Left ventricle myocardium superior (tissue), 1 donor: ENCODE measurements around the gene DAPK3. TPM values are rescaled to one million over a fixed set of nuclear protein-coding genes. Genes with fewer than 3 reads are reported as not detected.
A peak's percentile ranks its signal among the peaks of the same experiment; 100 is the strongest.
"Not testable (repeated sequence)": the region's sequence is repeated elsewhere in the genome, so short reads cannot be mapped to it uniquely, and the experiment has no call there.

ENCODE experiments used
- ATAC-seq: fragments of 200-7000 bp; cut with Tn5 transposase; one replicate; pipeline ENCODE4 v1.9.1; 2020; ENCODE audit warnings: mild to moderate bottlenecking, moderate library complexity
- DNase-seq: peaks from one replicate; pipeline ENCODE4 v3.0.0-alpha.2; 2020
- intact Hi-C: fragments of 100-400 bp; cut with micrococcal nuclease; formaldehyde crosslinking; loops from one replicate; pipeline ENCODE4 v1.11.0; 2022
- long read RNA-seq: library from polyadenylated mRNA; unstranded; transcript quantifications from one replicate; pipeline ENCODE4 v2.0.0, GENCODE V29; 2021
- total RNA-seq: library from RNA; stranded (reverse); fragmentation: NEBNext Ultra II Directional; extraction: Animal tissue kit (Norgen Biotek cat#: 25700); gene quantifications from one replicate; pipeline ENCODE4 v1.2.1, GENCODE V29; 2021
- donor health status: DM: no; HTN: yes; CAD: no; lungs with severe emphysema.

The DAPK3 gene
- total RNA-seq = 68.5 TPM
- long read RNA-seq, transcript DAPK3-202 (9 exons, 2,257 nt) = major isoform, 24 of 211 reads
- long read RNA-seq, partial matches to known transcripts = 15 of 211 reads
- long read RNA-seq, other reads (novel, unspliced or antisense) = 168 of 211 reads

DNA sequence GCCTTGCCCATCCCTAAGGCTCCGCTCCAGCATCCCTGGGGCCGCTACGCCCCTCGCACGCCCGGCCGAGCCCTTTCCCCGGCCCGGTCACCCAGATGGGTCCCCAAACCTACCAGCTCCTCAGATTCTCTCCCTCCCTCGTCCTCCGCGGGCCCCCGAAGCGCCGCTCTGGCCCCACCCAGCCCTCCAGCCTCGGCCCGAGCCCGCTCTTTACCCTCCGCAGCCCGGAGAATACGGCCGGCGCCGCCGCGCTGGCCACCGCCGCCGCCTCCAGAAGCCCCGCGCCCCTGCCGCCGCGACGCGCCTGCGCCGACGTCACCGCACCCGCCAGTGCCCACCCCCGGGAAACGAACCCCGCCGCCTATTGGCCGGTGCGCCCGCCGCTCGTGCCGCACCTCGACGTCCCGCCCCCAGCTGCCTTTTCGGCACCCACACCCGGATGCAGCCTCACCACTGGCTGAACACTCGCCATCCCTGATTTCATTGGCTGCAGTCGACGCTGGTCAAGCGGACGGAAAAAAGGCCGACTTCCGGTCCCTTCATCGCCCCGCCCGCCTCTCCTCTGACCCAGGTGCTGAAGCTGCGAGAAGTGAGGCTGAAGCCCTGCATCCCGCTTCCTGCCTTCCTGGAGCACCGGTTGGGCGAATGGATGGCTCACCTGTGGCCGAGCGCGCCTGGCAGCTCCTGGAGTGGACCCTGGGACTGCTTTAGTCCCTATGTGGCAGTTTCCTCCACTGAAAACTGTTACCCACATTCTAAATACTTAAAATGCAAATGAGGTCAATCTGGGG is at the start of gene DAPK3:
DAPK3 (minus strand) TSS at position 292 of the 791 bp plus-strand sequence. CDS start 1,364 bp downstream, outside the sequence.
- intact Hi-C loops = no loop called here
- ATAC-seq (peak; percentile 83), DNase-seq (peak; percentile 98)

DNA sequence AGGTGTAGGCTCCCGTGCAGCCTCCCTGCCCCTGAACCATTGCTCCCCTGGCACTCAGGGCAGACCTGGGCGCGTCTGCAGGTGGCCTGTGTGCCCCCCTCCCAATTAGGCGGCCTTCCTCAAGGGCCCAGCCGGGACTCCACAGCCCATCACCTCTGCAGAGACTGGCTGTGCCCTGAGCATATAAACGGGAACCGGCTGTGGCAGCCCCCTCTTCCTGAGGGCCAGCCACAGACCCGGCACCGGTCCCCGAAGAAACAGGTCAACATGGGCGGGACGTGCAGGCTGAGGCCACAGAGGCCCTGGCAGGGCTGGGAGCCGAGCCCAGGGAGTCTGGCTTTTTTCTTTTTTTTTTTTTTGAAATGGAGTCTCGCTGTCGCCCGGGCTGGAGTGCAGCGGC is 48.7 kb upstream of the DAPK3 start:
- no peak for DNase-seq
- ATAC-seq = no peak
- intact Hi-C loops = no loop called here

DNA sequence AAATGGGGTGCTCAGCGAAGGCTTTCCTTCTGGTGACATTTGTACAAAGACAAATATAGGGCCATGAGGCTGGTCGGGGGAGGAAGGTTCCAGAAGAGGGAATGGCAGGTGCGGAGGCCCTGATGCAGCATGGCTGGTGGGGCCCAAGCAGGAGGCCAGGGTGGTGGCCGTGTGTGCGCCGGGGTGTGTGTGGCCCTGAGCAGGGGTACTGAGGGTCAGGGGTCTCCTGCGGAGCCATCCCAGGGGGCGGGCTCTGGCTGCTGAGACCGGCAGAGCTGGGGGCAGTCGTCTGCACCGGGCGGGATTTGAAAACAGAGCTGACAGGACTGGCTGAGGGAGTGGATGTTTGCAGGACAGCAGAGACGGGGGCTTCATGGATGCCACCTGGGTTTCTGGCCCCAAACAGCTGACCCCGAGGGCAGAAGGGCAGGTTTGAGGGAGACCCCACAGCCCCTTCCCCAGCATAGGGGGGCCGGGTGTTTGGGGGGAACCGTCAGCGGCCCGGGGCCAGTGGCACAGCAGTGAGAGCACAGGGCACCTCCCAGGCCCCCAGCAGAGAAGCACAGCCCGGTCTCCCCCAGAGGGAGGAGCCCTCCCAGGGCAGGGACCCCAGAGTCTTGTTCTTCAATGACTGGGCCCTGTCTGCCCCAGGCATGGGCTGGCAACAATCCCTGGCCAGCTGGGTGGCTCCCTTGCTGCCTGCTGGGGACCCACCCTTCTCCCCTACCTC is 48.0 kb upstream of the DAPK3 start:
- DNase-seq = no peak
- ATAC-seq = no peak
- intact Hi-C loops = no loop called here

DNA sequence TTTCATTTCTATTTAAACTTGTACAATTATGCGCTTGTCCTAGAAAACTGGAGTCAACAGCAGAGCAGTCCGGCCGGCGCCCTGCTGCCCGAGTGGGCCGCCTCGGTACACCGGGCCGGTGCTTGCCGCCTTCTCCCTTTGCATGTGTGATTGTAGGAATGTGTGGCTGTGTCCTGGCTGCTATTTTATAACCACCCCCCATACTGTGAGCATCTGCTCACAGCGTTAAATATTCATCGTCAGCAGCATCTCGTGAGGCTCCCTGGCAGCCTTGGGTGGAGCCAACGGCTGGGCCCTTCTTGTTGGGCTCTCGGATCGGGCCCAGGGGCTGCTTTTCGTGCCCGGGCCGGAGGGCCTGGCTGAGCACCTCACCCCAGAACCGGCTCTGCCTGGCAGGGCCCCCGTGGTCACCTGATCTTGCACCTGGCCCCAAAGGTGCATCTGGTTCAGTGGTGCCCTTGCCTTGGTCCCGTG is 47.3 kb upstream of the DAPK3 start:
- DNase-seq = no peak
- intact Hi-C loops = no loop called here
- no peak for ATAC-seq

DNA sequence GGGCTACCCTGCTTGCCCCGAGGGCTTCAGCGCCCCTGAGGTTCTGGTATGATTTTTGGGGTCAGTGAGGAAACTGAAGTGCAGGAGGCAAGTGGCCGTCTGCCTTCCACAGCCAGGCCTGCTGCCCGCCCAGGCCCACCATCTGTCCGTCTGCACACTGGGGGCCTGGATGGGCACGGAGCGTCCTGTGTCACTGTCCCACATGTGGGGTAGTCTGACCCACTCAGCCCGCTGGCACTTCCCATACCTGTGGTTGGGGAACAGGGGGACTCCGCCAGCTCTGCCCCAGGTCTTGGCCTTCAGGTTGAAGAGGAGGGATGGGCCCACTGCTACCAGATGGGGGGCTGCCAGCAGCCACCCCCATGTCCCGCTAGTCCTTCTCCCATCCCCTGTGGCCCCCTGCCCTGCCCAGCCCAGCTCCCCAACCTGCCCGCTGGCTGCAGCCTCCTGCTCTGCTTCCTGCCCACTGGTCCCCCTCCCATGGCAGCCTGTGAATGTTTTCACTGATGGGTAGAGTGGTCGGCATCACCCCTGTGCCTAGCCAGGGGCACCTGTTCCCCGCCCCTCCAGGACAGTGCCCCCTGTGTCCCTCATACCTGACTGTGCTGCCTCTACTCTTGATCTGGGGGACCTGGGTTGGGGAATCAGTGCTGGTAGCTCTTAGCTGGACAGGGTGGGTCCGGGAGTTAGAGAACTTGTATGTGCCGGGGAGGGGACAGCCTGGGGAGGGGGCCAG is 46.2 kb upstream of the DAPK3 start:
- ATAC-seq = no peak
- no peak for DNase-seq
- intact Hi-C loops = no loop called here

DNA sequence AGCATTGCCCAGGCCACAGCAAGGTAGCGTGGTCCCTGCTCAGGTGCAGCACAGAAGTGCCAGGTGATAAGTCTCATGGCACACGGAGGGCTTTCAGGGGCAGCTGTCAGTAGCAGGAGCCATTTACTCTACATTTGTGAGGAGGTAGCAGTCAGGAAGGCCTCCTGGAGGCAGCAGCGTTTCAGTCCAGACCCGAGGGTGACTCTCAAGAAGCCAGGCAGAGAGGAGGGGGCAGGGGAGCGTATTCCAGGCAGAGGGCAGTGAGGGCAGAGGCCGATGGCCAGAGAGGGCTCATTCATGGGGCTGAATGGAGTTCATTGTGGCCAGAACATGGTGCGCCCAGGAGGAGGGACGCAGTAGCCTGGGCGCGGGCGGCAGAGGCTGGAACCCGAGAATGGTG is 45.6 kb upstream of the DAPK3 start:
- intact Hi-C loops = no loop called here
- DNase-seq (no peak), ATAC-seq (no peak)

DNA sequence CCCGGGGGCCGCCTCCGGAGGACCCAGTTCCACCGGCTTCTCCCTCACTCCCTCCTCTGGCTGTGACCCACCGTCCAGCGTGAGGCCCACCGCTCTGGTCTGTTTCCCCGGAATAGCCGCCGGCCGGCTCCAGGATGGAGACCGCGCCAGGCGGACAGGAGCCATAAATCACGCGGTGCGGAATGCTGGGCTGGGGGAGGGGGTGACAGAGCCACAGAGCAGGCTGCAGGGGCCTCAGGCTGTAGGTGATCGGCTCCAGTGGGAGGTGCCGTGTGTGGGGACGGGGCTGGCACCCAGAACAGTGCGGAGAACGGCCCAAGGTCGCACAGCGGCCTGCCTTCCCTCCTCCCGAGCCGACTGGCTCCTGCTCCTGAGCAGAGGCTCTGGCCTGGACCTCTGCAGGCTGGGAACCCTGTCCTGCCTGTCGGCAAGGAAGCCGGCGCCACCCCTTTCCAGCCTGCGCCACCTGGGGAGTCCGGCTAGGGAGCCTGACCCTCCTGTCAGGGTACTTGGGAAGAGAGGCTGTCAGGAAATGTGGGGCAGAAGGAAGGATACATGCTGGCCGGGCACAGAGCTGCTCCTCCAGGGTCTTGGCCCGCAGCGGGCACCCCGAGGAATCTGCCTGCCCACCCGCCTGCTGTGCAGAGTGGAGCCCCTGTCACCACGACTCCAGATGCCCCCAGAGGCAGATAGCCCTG is 45.0 kb upstream of the DAPK3 start:
- intact Hi-C loops = no loop called here
- ATAC-seq = peak; percentile 58
- DNase-seq = peak; percentile 65

DNA sequence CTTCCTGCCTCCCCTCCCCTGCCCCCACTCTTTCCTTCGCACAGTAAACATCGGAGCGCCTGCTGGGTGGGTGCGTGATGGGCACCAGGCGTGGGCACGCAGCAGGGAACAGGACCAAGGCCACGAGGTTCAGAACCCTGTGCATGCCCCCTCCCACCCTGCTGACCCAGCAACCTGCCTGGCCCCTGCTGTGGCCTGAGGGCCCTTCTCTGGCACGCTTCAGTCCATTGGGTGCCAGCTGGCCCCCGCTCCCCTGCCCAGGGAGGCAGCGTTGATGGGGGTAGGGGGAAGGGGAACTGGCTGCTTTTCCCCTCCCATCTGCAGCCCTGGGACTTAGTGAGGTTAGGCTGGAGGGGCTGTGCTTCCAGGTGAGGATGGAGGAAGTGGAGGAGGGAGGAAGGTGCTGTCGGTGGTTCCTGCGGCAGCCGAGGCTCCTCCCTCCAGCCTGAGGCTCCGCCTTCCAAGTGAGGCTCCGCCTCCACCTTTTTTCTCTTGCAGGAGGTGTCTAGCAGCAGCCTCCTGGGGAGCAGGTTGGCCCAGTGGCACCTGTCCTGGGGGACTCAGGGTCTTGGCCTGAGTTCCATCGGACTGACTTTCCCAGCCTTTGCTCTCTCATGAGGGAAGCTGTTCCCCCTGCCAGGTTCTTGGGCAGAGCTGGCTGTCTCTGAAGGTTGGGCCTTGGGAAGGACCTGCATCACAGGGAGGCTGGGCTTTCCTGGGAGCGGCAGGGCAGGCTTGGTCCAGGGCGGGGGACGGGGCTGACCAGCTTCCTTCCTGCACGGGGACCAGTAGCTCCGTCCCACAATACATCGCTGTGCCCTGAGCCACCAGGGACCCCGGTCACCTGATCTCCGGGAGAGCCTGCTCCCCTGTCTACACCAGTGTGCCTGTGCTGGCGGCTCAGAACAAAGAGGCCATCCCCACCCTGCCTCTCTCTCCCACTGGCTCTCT is 43.9 kb upstream of the DAPK3 start:
- DNase-seq (peak; percentile 65), ATAC-seq (peak; percentile 49)
- intact Hi-C loops = no loop called here

DNA sequence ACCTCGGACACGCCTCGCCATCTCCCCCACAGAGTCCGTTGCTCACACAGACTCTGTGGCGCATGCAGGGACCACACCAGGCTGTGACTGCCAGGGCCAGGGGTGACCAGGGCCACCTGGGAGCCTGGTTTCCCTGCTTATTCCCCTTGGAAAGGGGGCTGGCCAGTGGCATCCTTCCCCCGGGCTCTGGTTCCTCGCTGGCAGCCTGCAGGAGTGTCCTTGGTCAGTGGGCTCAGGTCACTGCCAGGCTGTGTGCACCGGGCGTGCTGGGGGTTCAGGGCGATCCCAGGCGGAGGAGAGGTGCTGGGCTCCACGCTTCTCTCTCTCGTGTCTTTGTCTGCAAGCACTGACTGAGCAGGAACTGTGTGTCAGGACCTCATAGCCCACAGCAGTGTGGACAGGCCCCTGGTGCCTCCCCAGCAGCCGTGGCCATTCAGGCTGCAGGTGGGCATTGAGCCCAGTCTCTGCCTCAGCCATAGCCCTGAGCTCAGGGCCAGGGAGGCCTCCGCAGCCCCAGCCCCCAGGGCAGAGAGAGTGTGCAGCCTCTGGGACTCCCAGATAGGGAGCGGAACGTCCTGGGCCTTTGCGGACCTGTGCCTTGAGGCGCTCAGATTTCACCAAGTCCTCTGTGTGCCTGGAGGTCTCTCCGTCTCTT is 43.1 kb upstream of the DAPK3 start:
- peak; percentile 8 for ATAC-seq
- intact Hi-C loops = no loop called here
- DNase-seq = no peak

DNA sequence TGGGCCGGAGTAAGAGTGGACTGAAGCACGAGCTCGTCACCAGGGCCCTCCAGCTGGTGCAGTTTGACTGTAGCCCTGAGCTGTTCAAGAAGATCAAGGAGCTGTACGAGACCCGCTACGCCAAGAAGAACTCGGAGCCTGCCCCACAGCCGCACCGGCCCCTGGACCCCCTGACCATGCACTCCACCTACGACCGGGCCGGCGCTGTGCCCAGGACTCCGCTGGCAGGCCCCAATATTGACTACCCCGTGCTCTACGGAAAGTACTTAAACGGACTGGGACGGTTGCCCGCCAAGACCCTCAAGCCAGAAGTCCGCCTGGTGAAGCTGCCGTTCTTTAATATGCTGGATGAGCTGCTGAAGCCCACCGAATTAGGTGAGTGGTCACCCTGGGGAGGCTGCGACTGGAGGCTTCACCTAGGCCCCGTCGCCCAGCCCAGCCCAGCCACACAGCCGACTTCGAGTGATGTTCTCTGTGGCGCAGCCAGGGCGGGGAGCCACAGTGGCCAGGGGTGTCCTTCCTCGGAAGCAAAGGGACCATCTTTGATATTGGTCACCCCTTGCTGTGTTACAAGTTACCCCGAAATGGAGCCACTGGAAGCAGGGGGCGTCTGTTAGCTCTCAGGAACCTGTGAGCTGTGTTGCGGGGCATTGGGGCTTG is 42.2 kb upstream of the DAPK3 start:
- intact Hi-C loops = no loop called here
- ATAC-seq (no peak), DNase-seq (no peak)

DNA sequence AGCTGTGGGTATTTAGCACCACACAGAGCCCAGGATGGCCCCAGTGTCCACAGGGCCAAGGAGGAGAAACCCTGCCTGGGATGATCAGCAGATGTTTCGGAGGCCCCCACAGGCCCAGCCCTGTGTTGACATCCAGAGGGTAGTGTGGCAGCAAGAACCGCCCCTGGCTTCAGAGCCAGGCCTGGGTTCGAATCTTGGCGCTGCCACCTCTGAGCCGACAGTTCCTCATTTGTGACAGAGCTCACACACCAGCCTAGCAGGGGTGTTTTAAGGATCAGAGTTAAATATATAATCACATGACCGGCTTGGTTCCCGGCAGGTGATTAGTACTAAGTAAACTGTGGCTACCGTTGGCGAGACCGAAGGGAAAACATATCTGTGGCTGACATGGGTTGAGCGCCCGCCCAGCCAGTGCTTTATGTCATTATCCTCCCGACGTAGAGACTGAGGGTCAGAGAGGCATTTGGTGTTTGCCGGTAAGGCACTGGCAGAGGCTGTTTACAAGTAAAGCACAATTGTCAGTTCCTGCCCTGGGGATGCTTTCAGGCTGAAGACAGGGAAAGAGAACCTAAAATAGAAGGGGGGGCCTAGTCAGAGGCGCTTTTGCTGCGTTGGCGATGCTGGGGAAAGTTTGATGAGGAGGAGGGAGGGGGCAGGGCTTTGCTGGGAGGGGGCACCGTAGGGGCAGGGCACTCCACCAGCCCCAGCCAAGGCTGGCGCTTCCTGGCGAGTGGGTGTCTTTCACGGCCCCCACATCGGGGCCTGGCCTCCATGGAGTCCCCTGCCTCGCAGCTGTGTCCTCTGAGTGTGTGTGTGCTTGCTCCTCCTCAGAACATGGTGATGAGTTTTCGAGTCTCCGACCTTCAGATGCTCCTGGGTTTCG is 41.4 kb upstream of the DAPK3 start:
- intact Hi-C loops = no loop called here
- ATAC-seq (no peak), DNase-seq (no peak)

DNA sequence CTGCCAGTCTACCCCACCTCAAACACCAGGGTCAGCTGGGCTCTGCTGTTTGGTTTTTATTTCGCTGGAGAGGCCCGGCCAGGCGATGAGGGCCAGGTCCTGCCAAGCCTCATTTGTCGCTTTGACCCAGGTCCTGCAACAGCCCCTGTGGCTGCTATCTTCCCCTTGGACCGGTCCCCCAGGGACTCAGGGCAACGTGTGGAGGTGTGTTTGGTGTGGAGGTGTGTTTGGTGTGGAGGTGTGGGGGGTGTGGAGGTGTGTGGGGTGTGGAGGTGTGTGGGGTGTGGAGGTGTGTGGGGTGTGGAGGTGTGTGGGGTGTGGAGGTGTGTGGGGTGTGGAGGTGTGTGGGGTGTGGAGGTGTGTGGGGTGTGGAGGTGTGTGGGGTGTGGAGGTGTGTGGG is 40.5 kb upstream of the DAPK3 start:
- intact Hi-C loops, DNase-seq, ATAC-seq: not testable (repeated sequence)

DNA sequence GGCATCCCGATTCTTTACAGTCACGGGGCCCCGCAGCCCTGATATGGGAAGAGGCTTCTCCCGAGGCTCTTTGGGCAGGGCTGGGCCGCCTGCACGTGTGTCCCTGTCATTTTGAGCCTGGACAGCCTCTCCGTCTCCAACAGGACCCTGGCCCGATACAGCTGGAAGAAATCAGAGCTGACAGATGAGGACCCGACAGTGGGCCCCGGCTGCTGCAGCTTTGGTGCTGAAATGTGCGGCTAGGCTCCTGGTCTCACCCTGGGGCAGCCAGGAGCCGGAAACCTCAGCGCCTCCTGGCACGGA is 39.9 kb upstream of the DAPK3 start:
- DNase-seq = no peak
- intact Hi-C loops = no loop called here
- no peak for ATAC-seq

DNA sequence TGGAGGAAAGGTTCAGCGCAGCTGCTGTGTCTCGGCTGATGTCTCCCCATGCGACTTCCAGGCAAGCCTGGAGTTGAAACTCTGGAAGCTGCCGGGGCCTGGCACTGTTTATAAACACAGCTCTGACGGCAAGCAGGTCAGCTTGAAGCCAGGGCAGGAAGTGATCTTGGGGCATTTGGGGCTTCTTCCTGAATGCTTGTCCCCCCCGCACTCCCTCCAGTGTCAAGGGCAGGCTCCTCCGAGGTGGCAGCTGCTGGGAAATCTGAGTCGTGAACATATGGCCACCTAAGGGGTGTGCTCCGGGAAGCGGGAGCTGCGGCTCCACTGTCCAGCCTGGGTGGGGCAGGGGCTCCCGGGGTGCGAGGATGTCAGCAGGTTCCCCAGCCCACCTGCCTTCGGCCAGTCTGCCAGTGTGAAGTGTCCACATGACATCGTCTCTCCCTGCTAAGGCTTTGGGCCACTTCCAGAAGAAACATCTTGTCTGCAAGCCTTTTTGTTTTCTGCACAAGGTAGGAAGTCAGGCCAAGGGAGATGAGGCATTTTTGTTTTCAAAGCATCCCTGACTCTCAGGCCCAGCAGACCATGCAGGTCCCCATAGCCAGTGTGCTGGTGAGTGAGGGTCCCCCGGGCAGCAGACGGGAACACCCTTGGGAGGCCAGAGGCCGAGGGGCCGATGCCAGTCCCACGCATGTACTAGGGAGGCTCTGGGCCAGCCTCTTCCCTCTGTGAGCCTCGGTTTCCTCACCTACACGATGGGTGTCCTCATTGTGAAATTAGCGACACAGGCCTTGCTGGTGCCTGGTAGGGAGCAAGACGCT is 39.3 kb upstream of the DAPK3 start:
- intact Hi-C loops = no loop called here
- DNase-seq = no peak
- no peak for ATAC-seq

DNA sequence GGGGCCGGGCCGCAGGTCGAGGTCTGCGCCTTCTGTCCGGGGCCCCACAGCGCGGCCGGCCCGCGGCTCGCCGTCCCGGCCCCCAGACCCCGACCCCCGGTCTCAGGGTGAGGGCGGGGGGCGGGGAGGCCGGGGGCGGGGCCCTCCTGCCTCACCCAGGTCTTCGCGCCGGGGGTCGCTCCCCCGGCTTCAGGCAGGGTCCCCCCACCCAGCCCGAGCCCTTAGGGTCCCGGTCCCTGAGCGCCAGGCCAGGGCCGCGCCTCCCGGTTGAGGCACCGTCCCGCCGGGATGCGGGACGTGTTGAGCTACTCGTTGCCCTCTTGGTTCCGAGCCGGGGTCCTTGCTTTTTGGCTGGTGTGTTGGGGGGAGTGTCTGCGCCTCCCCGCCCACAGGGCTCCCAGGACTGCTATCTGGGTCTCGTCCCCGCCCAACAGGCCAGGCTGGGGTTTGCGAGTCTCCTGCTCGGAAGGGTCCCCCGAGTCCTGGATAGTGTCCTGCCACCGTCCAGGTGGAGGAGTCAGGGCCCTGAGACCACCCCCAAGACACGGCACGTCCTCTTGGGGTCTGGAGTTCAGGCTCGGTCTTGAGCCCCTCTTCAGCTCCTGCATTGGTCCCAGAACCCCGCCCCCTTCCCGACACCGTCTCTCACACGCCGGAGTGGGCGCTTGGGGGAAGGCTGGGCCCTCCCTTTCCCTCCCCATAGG is 37.1 kb upstream of the DAPK3 start:
- peak; percentile 5 for ATAC-seq
- intact Hi-C loops = no loop called here
- DNase-seq = peak; percentile 48
